DOHH2 (cell line): Measurements from ENCODE around the gene FASLG.

Source experiments
- EZH2phosphoT487 ChIP-seq: fragments of 200-600 bp; sonication (generic); IDR thresholded peaks from 2 replicates; pipeline ENCODE4 v1.6.1; 2017; ENCODE audit warnings: borderline replicate concordance, mild to moderate bottlenecking, antibody characterized with exemption, low read length, moderate library complexity, mixed read lengths
- TF ChIP-seq, protein P1 (sequence below): fragments of 200-600 bp; sonication (generic); IDR thresholded peaks from one replicate; pipeline ENCODE4 v1.5.1; 2014; ENCODE audit warnings: antibody characterized with exemption, mild to moderate bottlenecking, low read depth, low read length; ENCODE audit not compliant: poor library complexity, severe bottlenecking

DNA sequence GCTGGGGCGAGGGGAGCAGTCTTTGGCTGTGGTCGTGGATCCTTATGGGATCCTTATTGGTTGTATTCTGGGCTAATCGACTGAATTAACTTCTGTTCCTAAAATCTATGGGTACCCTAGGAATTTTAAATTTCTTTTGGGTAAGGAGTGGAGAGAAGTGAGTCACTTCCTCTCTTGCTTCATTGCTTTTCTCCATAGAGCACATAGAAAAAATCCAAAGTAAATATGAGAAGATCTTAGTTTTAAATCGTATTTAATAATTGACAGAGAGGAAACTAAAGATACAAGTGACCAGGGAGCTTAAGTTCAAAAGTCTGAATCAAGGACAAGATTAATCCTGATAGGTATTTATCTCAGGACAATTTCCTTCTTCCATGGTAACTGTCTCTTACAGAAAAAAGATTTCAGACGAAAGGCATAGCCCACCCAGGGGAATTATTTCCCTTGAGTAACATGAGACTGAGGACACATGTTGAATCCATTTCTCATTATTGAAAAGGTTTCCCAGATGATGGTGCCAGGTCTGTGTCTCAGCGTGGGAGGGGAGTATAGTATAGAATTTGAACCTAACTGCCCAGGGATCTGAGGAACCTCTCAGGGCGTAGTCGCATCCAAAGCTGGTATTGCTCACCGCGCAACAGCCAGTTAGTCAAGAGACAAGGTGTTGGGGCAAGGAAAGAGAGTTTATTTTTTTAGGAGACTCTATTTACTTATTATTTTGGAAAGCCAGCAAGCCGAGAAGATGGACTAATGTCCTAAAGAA is 28.7 kb upstream of the FASLG start:
- TF ChIP-seq, protein P1, sequence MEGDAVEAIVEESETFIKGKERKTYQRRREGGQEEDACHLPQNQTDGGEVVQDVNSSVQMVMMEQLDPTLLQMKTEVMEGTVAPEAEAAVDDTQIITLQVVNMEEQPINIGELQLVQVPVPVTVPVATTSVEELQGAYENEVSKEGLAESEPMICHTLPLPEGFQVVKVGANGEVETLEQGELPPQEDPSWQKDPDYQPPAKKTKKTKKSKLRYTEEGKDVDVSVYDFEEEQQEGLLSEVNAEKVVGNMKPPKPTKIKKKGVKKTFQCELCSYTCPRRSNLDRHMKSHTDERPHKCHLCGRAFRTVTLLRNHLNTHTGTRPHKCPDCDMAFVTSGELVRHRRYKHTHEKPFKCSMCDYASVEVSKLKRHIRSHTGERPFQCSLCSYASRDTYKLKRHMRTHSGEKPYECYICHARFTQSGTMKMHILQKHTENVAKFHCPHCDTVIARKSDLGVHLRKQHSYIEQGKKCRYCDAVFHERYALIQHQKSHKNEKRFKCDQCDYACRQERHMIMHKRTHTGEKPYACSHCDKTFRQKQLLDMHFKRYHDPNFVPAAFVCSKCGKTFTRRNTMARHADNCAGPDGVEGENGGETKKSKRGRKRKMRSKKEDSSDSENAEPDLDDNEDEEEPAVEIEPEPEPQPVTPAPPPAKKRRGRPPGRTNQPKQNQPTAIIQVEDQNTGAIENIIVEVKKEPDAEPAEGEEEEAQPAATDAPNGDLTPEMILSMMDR, result no peak
- TF ChIP-seq EZH2phosphoT487, result no peak
